K562 (cell line): ENCODE data around the gene EEFSEC. TPM values are rescaled to one million over a fixed set of nuclear protein-coding genes. Genes with fewer than 3 reads are reported as not detected.

Experiments
- CC2D1A ChIP-seq: fragments of 450-650 bp; IDR thresholded peaks from 2 replicates; pipeline ENCODE4 v1.6.1; 2017; ENCODE audit warnings: mild to moderate bottlenecking
- EP300 ChIP-seq: IDR thresholded peaks from 2 replicates; pipeline ENCODE4 v1.6.1; 2012; ENCODE audit warnings: low read length, improper control_type of control experiment
- ETV1 ChIP-seq: fragments of 450-650 bp; conservative IDR thresholded peaks from 2 replicates; pipeline ENCODE4 v1.6.1; 2016; ENCODE audit warnings: missing genetic modification characterization, control low read depth, low read depth, missing compliant biosample characterization
- FOSL1 ChIP-seq: fragments of 200-800 bp; sonication (Bioruptor generic); conservative IDR thresholded peaks from 2 replicates; pipeline ENCODE4 v1.6.1; 2016; ENCODE audit warnings: missing genetic modification characterization, missing compliant biosample characterization
- FOXK2 ChIP-seq, 2 experiments: fragments of 450-650 bp; IDR thresholded peaks in 1 of 2; conservative IDR thresholded peaks in 1 of 2; 2 replicates each; pipeline ENCODE4 v1.6.1; 2016; ENCODE audit warnings: low read depth in 2 of 2, mild to moderate bottlenecking in 1 of 2
- GTF2A2 ChIP-seq: IDR thresholded peaks from 2 replicates; pipeline ENCODE4 v1.6.1; 2016; ENCODE audit warnings: mild to moderate bottlenecking, missing genetic modification characterization, missing compliant biosample characterization
- HSF4 ChIP-seq: fragments of 250-450 bp; sonication (Bioruptor Pico); IDR thresholded peaks from 2 replicates; pipeline ENCODE4 v2.1.2; 2022; ENCODE audit warnings: mild to moderate bottlenecking, moderate library complexity, borderline replicate concordance
- NRF1 ChIP-seq, 2 experiments: fragments of 450-650 bp; IDR thresholded peaks in 1 of 2; conservative IDR thresholded peaks in 1 of 2; 2 replicates each; pipeline ENCODE4 v1.6.1; 2014; ENCODE audit warnings: mild to moderate bottlenecking in 2 of 2
- PATZ1 ChIP-seq: fragments of 250-450 bp; sonication (Bioruptor Pico); IDR thresholded peaks from 2 replicates; pipeline ENCODE4 v1.5.0; 2020; ENCODE audit warnings: mild to moderate bottlenecking, borderline replicate concordance
- PHB ChIP-seq: fragments of 250-450 bp; sonication (Bioruptor Pico); IDR thresholded peaks from 2 replicates; pipeline ENCODE4 v1.5.0; 2021
- PHF8 ChIP-seq: fragments of 200-600 bp; sonication (generic); IDR thresholded peaks from 2 replicates; pipeline ENCODE4 v1.6.1; 2012; ENCODE audit warnings: mixed run types, mild to moderate bottlenecking, inconsistent platforms, low read length, moderate library complexity, borderline replicate concordance
- PKNOX1 ChIP-seq: fragments of 450-650 bp; IDR thresholded peaks from 2 replicates; pipeline ENCODE4 v1.6.1; 2016
- PRDM10 ChIP-seq: fragments of 450-650 bp; IDR thresholded peaks from 2 replicates; pipeline ENCODE4 v1.6.1; 2018; ENCODE audit not compliant: partially characterized antibody
- SFPQ ChIP-seq: fragments of 200-400 bp; formaldehyde crosslinking; IDR thresholded peaks from 2 replicates; pipeline ENCODE4 v1.6.1; 2017; ENCODE audit warnings: mild to moderate bottlenecking, low read depth, low read length, moderate library complexity
- SIX5 ChIP-seq, 2 experiments: IDR thresholded peaks; 2 replicates each; pipeline ENCODE4 v1.6.1; 2011; ENCODE audit warnings: low read length in 2 of 2, borderline replicate concordance in 1 of 2, low read depth in 1 of 2, mild to moderate bottlenecking in 1 of 2, moderate library complexity in 1 of 2; ENCODE audit not compliant: insufficient read depth in 1 of 2
- SMARCE1 ChIP-seq: fragments of 450-650 bp; IDR thresholded peaks from 2 replicates; pipeline ENCODE4 v1.7.1; 2016; ENCODE audit warnings: mild to moderate bottlenecking
- TAF1 ChIP-seq: IDR thresholded peaks from 2 replicates; pipeline ENCODE4 v1.6.1; 2011; ENCODE audit warnings: mild to moderate bottlenecking, low read length, moderate library complexity; ENCODE audit not compliant: insufficient read depth, control insufficient read depth, severe bottlenecking; ENCODE audit errors: extremely low read depth
- TFAM ChIP-seq: fragments of 250-450 bp; sonication (Bioruptor Pico); conservative IDR thresholded peaks from 2 replicates; pipeline ENCODE4 v1.5.0; 2021; ENCODE audit warnings: mild to moderate bottlenecking, moderate library complexity
- polyA plus RNA-seq, 8 experiments: library from polyadenylated mRNA; depleted of rRNA in 4 of 8; stranded (reverse) in 5 of 8; unstranded in 3 of 8; fragments of >200 nt; fragmentation: Nextera tagmentation in 2 of 8; fragmentation: Illumina TruSeq in 1 of 8; extraction: Ambion mirVana in 2 of 8; extraction: Trizol in 1 of 8; gene quantifications; 2 replicates each; pipeline versions ENCODE4 v1.2.1 to v1.2.3, GENCODE V29; 2011 to 2014; ENCODE audit warnings: inconsistent platforms in 1 of 8, missing spikeins in 1 of 8
- total RNA-seq, 7 experiments: library from RNA; depleted of rRNA in 6 of 7; stranded (reverse); fragments of >200 nt in 6 of 7; fragmentation: Illumina TruSeq in 2 of 7; extraction: Trizol in 2 of 7; gene quantifications; 2 replicates each; pipeline versions ENCODE4 v1.2.1 to v1.2.3, GENCODE V29; 2011 to 2021; ENCODE audit warnings: low replicate concordance in 1 of 7

Gene EEFSEC
- total and polyA plus RNA-seq, 9 of the 15 experiments (the other 6 are each of a cell fraction or from before 2014, with no cell fraction given) = 0.35 to 11.8 (median 7.7) TPM

DNA sequence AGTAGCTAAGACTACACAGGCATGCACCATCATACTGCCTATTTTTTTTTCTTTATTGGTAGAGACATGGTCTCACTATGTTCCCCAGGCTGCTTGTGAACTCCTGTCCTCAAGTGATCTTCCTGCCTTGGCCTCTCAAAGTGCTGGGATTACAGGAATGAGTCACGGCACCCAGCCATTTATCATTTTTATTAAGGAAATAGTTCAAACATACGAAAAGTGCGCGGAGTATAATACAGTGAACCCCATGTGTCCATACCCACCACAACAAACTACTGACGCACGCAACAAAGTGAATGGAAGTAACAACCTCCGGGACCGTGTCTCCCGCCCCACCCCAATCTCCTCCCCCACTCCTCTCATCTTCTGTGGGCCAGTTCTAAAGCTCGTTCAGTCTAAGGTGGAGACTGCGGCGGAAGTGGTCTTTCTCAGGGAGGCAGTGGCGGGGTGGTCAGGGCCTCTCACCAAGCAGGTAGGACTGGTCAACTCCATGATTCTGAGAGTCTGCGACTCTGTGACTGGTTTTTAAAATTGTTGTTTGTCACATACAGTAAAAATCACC is 271.3 kb downstream of the EEFSEC start (continued):
- peak in 1 of 2 experiments; percentile 28; a peak in 1 of 4 replicates for TF ChIP-seq NRF1 (conservative IDR thresholded peaks at IDR 0.05 in 1 of 2, IDR thresholded peaks at IDR 0.05 in 1 of 2)
- TF ChIP-seq PATZ1 (CRISPR knock-in tag) = no peak
- no peak for TF ChIP-seq SIX5 (IDR thresholded peaks at IDR 0.05; ENCODE audit: borderline replicate concordance in 1 of 2, insufficient read depth in 1 of 2, low read depth in 1 of 2, low read length in 2 of 2)
- no peak for TF ChIP-seq PHB (CRISPR knock-in tag)
- peak; percentile 66 for TF ChIP-seq PRDM10
- 0 out of 2 replicates have a peak, but pooled peaks have one; percentile 13 for TF ChIP-seq PKNOX1
- 0 out of 4 replicates have a peak, but pooled peaks of 1 of the 2 experiments have one; percentile 26 for TF ChIP-seq FOXK2 (conservative IDR thresholded peaks at IDR 0.05 in 1 of 2, IDR thresholded peaks at IDR 0.05 in 1 of 2; ENCODE audit: low read depth in 2 of 2)
- peak; percentile 69 for TF ChIP-seq FOSL1 (tag)
- TF ChIP-seq CC2D1A = no peak
- no peak for TF ChIP-seq HSF4 (CRISPR knock-in tag)
- no peak for TF ChIP-seq TFAM (CRISPR knock-in tag)
- TF ChIP-seq GTF2A2 (tag) = no peak
- TF ChIP-seq TAF1 = peak; percentile 23
- 0 out of 2 replicates have a peak, but pooled peaks have one; percentile 11 for TF ChIP-seq EP300
- TF ChIP-seq SFPQ = no peak
- peak; percentile 23; the same call in 1 of the 2 replicates for TF ChIP-seq PHF8
- TF ChIP-seq ETV1 (tag) = peak; percentile 47; the same call in 1 of the 2 replicates
- 0 out of 2 replicates have a peak, but pooled peaks have one; percentile 32 for TF ChIP-seq SMARCE1
